NT2/D1 (cell line): Measurements from ENCODE around the gene P4HA3.

Experiments used
- SUZ12 ChIP-seq: IDR thresholded peaks from 2 replicates; pipeline ENCODE4 v1.6.1; 2011; ENCODE audit not compliant: insufficient read length, insufficient read depth; ENCODE audit errors: extremely low read depth
- YY1 ChIP-seq: IDR thresholded peaks from 2 replicates; pipeline ENCODE4 v1.6.1; 2011; ENCODE audit not compliant: insufficient read length, insufficient read depth

DNA sequence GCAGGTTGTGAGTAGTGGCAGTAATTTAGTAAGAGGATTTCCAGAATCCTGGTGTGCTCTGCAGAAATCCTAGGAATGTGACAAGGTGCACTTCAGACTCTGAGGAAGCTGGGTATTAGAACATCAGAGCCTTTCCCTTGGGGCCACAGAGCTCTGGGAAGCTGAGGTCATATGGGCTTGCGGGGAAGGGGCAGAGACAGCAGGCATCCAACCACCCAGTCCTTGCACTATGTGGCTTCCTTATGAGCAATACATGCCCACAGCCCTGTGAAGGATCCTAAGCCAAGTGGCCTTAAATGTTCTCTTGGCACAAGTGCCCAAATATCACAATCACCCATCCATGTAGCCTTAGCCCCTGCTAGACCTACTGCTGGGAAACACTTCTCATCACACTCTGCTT, 46.2 kb downstream of the P4HA3 start:
- TF ChIP-seq SUZ12: no peak
- no peak for TF ChIP-seq YY1
